ENCODE results near the gene RANBP3.

GRCh38 chr19:5959260-5960004 lies 18.5 kb downstream of the RANBP3 start:
- TF ChIP-seq GATA2 (IDR thresholded peaks at IDR 0.05; ENCODE audit: low read depth, low read length) = no peak
- no peak for TF ChIP-seq GATA3 (IDR thresholded peaks at IDR 0.05; ENCODE audit: low read depth, low read length)

Measured in SH-SY5Y (cell line).